GM12873 (cell line): ENCODE measurements around the gene TTC13.

Experiments
- CTCF ChIP-seq: IDR thresholded peaks from 2 replicates; pipeline ENCODE4 v1.5.1; 2012; ENCODE audit warnings: low read depth, mild to moderate bottlenecking, moderate library complexity, low read length, control low read depth; ENCODE audit not compliant: insufficient read depth; ENCODE audit errors: missing control alignments

The TTC13 gene

GRCh38 chr1:230909974-230910754 lies 68.5 kb downstream of the TTC13 start:
- TF ChIP-seq CTCF = no peak

GRCh38 chr1:230907472-230908205 lies 71.0 kb downstream of the TTC13 start:
- no peak for TF ChIP-seq CTCF

GRCh38 chr1:230906226-230906625 lies 72.4 kb downstream of the TTC13 start:
- no peak for TF ChIP-seq CTCF

GRCh38 chr1:230905733-230906132 lies 72.9 kb downstream of the TTC13 start:
- no peak for TF ChIP-seq CTCF

- TF ChIP-seq CTCF = no peak
Measured at GRCh38 chr1:230902349-230902923, 76.2 kb downstream of the TTC13 start.

GRCh38 chr1:230901671-230902070 lies 77.0 kb downstream of the TTC13 start:
- no peak for TF ChIP-seq CTCF

GRCh38 chr1:230900984-230901383 lies 77.7 kb downstream of the TTC13 start:
- no peak for TF ChIP-seq CTCF
